Eye (tissue), 1 donor: ENCODE data around the gene ROCK2.

Experiments
- DNase-seq: peaks from one replicate; pipeline ENCODE4 v3.0.0-alpha.2; 2015

Gene ROCK2

DNA sequence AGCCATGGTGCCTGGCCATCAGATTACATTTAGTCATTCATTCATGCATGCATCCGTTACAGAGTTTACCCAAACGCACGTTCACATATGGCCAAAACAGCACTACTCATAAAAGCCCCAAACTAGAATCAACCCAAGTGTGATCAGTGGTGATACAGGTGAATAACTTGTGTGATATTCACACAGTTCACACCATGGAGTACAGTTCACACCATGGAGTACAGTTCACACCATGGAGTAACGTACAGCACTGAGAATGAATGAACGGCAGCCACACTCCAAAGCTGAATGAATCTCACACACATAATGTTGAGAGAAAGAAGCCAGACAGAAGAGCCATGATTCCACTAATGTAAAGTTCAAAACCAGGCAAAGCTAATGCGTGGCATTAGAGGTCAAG is 201.4 kb downstream of the ROCK2 start:
- DNase-seq: no peak

DNA sequence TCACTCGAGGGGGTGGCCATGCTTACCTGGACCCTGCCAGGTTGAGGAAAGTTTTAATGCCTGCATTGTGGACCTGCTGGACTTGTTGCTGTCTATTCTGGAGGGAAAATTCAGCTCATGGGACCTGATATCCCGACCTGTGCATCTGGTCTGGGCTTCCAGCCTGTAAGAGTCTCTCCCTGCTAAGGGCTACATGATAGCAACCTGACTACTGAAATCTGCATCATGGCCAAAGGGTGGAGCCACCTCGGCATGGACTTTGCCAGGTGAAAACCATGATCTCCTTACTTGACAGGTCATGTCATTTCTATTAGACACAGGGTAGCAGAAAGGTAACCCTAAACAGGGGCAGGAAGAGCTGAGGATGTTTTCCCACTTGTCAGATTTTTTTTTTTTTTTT is 202.1 kb downstream of the ROCK2 start:
- DNase-seq: no peak

DNA sequence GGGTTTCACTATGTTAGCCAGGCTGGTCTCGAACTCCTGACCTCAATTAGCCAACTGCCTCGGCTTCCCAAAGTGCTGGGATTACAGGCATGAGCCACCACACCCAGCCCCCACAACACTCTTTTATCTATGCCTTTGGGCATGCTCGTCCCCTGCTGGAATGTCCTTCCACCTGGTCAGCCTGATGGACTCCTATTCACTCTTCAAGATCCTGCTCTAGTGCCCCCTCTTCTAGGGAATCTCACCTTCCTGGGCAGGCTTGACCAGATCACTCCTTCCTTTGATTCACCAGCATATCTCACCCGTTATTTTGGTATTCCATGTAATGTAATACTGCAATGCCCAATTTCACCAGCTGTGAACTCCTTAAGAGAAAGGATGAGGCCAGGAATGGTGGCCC is 203.1 kb downstream of the ROCK2 start:
- DNase-seq: no peak

DNA sequence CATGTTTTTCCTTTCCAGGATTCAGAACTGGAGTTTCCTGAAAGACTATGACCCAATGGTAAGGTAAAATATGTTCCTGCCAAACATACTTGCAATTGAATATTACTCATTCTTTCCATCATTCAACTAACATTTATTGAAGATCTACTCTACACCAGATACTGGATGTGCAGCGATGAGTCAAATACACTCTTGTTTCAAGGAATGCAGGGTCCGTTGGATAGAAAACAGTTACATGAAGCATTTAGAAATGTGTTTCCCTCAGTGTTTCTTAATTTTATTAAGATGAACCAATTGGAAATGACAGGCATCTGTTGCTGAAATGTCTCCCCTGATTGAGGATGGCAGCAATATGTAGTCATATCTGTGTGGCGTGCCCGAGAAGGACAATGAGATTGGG is 203.9 kb downstream of the ROCK2 start:
- DNase-seq: no peak

DNA sequence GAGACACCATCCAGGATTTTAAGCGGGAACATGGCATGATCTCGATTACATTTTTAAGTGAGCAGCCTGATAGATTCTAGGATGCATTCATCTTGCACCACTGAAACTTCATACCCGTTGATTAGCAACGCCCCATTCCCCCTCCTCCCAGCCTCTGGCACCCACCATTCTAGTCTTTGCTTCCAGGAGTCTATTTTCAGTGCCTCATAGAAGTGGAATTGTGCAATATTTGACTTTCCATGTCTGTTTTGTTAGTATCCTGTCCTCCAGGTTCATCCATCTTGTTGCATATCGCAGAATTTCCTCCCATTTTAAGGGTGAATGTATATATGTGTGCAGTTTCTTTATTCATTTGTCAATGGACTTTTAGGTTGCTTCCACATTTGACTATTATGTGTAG is 210.1 kb downstream of the ROCK2 start:
- no peak for DNase-seq

DNA sequence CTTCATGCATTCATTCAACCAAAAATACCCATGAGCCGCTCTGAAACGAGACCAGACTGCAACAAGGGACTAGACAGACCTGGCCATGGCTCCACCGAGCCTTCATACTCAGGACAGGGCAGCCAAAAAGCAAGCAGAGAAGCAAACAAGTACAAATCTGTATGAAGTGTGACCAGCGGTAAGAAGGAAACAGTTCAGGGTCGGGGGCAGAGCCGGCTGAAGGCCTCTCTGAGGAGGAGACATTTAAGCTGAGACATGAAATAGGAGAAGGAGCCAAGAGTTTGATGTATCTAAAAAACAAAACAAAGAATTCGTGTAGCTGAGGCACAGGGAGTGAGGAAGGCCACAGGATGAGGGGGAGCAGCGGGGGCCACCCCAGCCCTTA is 210.5 kb downstream of the ROCK2 start:
- no peak for DNase-seq

DNA sequence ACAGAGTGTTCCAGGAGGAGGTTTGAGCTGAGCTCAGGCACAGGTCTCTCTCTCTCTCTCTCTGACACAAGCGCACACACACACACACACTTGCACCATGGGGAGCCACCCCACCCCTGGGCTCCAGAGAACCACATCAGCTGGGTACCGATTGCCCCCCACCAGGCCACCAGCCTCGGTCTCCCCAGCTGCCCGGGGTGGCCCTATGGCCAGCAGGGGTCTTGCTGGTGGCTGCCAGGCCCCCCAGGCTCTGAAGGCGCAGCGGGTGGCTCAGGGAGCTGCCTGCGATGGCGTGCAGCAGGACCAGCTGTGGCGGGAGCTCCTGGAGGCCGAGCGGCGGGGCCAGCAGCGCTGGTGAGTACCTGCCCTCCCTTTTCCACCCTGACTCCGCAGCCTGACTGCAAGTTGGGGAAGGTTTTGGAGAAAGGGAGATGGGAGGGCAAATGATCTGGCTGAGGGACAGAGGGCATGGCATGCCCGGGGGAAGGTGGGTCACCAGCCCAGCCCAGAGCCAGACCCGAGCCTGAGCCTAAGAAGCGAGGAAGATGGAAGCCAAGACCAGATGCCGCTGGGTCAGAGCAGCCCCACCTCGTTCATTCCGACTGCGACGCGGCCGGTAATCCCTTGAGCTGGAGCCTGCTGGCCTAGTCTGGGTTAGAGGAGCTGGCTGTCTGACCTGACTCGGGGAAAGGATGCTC is 211.0 kb downstream of the ROCK2 start:
- DNase-seq: peak; percentile 79

DNA sequence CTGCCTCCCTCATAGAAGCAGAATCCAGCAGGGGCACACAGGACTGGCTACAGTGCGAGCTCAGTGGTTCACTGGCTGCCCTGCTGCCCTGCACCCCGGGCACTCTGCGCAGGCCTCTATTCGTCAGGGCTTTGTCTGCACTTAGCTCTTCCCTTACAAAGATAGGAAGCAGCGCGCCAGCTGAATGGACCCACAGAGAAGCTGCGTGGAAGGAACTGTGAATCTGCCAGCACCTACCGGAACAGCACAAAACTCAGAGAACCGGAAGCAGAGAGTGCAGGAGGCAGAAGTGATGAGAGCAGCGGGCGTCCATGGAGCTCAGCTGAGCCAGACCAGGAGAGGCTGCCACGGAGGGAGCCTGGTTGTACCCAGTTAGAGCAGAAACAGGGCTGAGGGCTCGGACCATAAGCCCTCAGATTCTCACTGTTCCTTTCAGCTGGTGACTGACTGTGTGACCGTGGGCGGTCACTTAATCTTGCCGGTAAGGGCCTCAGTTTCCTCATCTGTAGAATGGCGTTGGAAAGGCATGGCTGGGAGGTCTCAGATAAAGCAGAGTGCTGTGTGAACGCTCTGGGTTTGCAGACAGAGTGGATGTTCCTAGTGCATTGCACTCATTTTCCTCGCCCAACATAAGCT is 212.3 kb downstream of the ROCK2 start:
- no peak for DNase-seq

DNA sequence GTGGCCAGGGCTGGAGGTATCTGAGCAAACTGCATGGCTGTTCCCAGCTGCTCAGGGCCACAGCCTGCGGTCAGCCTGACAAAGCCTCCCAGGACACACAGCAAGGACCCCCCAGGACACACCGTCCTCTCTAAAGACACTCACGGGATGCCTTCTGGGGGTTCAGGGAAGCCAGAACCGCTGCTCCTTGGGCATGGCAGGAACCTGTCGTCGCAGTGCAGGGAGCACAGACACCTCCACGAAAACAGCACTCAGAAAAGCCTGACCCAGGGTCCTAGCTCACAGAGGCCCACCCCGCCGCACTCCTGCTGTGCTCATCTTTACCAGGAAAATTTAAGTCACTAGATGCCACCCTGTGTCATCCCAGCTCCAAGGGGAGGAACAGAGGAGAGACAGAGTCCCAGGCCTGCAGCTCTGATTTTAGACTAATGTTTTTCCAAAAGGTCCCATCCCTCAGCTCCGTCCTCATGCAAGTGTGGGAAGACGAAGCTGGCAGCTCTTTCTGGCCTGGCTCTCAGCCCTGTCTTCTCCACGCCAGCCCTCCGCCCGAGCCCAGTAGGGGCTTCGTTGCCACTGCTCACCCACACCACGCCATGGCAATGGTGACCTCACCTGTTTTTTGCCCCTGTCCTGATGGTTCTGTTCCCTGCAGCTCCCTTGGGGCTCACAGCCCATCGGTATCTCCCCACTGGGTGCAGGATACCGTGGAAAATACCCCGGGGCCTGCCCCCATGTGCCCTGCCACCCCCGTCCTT is 213.1 kb downstream of the ROCK2 start:
- DNase-seq: no peak
